ENCODE data around the gene DAAM1. TPM values are rescaled to one million over a fixed set of nuclear protein-coding genes. Genes with fewer than 3 reads are reported as not detected.

DAAM1 gene
- total and polyA plus RNA-seq, 3 donors from 2014 or later = 23.9 to 57.3 (median 54.6) TPM

- Histone ChIP-seq H3K27me3 (no peaks in the 10 kb centered on the region), H3K36me3 (ENCODE audit: low read depth, missing control alignments) (no peaks in the 10 kb centered on the region), H3K4me3 (no peak overlapping the region), H3K27ac (peak overlapping the region in 1 of 2 donors; percentile 11), H3K9me3 (no peaks in the 10 kb centered on the region), H3K4me1 (peaks cover 15% of the 10 kb centered on the region)
- no peak for DNase-seq
- TF ChIP-seq, protein P1, sequence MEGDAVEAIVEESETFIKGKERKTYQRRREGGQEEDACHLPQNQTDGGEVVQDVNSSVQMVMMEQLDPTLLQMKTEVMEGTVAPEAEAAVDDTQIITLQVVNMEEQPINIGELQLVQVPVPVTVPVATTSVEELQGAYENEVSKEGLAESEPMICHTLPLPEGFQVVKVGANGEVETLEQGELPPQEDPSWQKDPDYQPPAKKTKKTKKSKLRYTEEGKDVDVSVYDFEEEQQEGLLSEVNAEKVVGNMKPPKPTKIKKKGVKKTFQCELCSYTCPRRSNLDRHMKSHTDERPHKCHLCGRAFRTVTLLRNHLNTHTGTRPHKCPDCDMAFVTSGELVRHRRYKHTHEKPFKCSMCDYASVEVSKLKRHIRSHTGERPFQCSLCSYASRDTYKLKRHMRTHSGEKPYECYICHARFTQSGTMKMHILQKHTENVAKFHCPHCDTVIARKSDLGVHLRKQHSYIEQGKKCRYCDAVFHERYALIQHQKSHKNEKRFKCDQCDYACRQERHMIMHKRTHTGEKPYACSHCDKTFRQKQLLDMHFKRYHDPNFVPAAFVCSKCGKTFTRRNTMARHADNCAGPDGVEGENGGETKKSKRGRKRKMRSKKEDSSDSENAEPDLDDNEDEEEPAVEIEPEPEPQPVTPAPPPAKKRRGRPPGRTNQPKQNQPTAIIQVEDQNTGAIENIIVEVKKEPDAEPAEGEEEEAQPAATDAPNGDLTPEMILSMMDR (IDR thresholded peaks at IDR 0.05) = no peak
- TF ChIP-seq POLR2A (IDR thresholded peaks at IDR 0.05) = no peak
- intact Hi-C loops (cut with DNase I; ENCODE audit: low total_unique reads) = no loop called here
Measured at GRCh38 chr14:59360233-59360632, 171.8 kb downstream of the DAAM1 start.

GRCh38 chr14:59360923-59361794 is 172.7 kb downstream of the DAAM1 start:
- DNase-seq = no peak
- intact Hi-C loops (cut with DNase I; ENCODE audit: low total_unique reads) = no loop called here

DNA sequence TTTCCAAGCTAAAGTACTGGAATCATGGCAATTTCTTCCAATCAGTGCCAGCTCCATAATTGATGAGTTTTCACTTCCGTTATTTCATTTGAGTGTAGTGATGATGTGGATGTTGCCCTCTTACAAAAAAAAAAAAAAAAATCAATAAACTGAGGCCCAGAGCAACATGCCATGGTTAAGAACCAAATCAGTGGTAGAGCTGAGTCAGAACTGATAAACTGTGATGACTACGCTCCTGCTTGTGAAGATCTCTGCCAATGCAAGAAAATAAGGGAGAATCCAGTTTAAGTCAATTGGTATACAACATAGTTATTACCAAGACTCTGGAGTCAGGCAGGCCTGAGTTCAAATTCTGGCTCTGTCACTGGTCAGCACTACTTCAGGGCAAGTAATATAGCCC is 174.0 kb downstream of the DAAM1 start:
- Histone ChIP-seq H3K36me3 (ENCODE audit: low read depth, missing control alignments) (no peaks in the 10 kb centered on the region), H3K27me3 (no peaks in the 10 kb centered on the region), H3K9me3 (no peaks in the 10 kb centered on the region), H3K4me1 (peaks cover 14% of the 10 kb centered on the region), H3K4me3 (no peak overlapping the region), H3K27ac (no peak overlapping the region)
- TF ChIP-seq, protein P1 (IDR thresholded peaks at IDR 0.05) = no peak
- no peak for TF ChIP-seq POLR2A (IDR thresholded peaks at IDR 0.05)
- intact Hi-C loops (cut with DNase I; ENCODE audit: low total_unique reads) = no loop called here
- 93 to 96% methylated on average over 2 of the region's 2 CpGs for WGBS, 2 donors
- no peak for DNase-seq

More at GRCh38 chr14:59360923-59361794, 172.7 kb downstream of the DAAM1 start:
- Histone ChIP-seq H3K9me3 (no peaks in the 10 kb centered on the region), H3K27me3 (no peaks in the 10 kb centered on the region), H3K36me3 (ENCODE audit: low read depth, missing control alignments) (no peaks in the 10 kb centered on the region), H3K27ac (peak overlapping the region in 1 of 2 donors; percentile 4), H3K4me1 (peaks cover 14% of the 10 kb centered on the region), H3K4me3 (no peak overlapping the region)
- TF ChIP-seq, protein P1 (IDR thresholded peaks at IDR 0.05) = no peak
- TF ChIP-seq POLR2A (IDR thresholded peaks at IDR 0.05) = no peak
- 69 to 70% methylated on average over 13 of the region's 13 CpGs for WGBS, 2 donors

- H3K36me3 ChIP-seq (ENCODE audit: low read depth, missing control alignments) = no peaks in the 10 kb centered on the region
- intact Hi-C loops (cut with DNase I; ENCODE audit: low total_unique reads) = no loop called here
- TF ChIP-seq, protein P1 (IDR thresholded peaks at IDR 0.05) = no peak
- TF ChIP-seq POLR2A (IDR thresholded peaks at IDR 0.05) = no peak
- WGBS, 2 donors = 46 to 76% methylated on average over 5 of the region's 5 CpGs
- no peaks in the 10 kb centered on the region for H3K27me3 ChIP-seq
- no peak overlapping the region for H3K27ac ChIP-seq
- H3K9me3 ChIP-seq = no peaks in the 10 kb centered on the region
- no peak overlapping the region for H3K4me3 ChIP-seq
- no peak for DNase-seq
- peaks cover 10% of the 10 kb centered on the region for H3K4me1 ChIP-seq
Measured at GRCh38 chr14:59363531-59364226, 175.2 kb downstream of the DAAM1 start.
